GM04504 (cell line): Measurements from ENCODE around the gene SH3BGRL.
A peak's percentile ranks its signal among the peaks of the same experiment; 100 is the strongest.
"Not testable (repeated sequence)": the region's sequence is repeated elsewhere in the genome, so short reads cannot be mapped to it uniquely, and the experiment has no call there.

Experiments used
- DNase-seq: peaks from one replicate; pipeline ENCODE4 v3.0.0-alpha.2; 2012; ENCODE audit warnings: low read depth

SH3BGRL gene

DNA sequence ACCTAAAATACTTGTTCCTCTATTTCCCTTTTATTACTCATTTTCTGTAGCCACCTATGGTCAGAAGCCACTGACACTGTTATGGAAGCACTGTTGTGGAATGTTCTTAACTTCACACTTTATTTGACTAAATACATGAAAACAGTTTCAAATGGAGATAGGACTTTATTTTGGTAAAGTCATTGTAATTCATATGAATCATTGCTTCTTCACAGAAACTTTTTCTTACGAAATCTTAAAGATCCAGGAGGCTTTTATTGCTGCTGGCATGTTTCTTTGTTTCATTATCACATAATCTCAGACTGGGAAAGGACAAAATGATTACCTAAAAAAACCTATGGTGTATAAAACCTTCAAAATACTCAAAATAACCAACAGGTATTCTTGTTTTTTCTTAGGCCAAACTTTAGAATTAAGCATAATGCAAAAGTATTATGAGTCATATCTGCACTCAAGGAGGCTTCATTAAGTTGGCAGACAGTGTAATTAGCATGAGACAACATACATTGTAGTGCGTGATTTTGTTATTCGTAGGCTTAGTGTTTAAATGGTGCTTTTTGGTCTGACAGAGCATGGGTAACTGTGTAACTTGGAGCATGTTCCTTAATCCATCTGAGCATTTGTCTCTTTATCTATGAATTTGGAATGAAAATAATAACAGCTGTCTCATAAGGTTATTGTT is 58.0 kb downstream of the SH3BGRL start:
- DNase-seq: no peak

DNA sequence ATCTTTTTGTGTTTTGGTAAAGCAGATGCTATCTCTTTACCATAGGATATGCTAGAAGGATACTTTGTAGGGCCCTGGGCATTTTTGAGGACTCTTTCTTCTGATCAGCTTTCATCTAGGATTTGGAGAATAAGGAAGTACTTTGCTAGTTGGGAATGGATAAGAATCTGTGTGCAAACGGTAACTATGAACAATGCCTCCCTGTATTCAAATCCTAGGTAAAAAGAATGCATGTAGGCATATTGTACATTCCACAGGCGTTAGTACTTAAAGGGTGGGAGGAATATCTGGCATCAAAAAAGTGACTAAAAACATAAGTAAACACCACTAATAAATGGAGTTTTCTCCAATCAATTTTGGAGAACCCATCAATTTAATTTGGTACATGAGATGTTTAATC is 59.7 kb downstream of the SH3BGRL start:
- DNase-seq: no peak

DNA sequence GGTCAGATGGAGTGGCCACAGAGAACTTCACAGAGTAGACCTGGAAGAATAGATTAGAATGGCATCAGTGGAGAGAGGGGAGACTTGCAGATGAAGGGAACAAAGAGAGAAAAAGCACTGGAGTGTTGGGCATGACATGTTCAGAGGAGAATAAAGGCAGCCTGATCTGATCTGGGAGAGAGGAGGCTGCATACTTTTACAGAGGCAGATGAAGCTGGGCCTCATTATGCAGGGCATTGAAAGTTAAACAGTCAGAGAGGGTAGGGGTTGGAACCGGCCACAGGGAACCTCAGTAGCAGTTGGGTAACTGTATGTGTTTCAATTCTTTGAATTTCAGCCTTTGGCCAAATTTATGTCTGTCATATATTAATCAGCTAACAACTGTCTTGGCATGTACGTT is 61.2 kb downstream of the SH3BGRL start:
- DNase-seq: no peak

DNA sequence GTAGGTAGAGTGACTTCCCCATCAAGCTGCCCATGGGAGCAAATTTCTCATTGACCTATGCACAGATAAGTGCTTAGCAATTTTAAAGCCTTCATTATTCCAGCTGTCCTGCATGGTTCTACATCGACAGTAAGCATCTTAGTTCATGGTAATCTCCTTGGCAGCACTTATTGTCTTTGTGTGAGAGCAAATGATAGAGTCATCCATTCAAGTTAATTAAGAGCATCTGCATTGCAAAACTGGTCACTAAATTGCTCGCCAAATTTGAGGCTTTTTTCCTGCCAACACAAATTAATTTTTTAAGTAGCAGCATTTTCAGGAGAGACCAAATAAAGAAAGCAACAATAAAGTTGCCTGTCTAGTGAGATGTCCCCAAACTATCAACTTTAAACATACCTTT is 76.7 kb downstream of the SH3BGRL start:
- no peak for DNase-seq

DNA sequence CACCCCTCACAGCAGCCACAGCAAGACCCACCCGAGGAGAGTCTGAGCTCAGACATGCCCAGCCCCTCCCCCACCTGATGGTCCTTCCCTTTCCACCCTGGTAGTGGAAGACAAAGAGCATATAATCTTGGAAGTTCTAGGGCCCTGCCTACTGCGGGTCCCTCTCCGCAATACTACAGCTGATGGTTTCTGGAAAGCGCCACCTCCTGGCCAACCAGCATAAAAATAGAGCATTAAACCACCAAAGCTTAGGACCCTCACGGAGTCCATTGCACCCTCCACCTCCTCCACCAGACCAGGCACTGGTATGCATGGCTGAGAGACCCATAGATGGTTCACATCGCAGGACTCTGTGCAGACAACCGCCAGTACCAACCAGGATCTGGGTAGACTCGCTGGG is 78.2 kb downstream of the SH3BGRL start:
- DNase-seq: no peak

DNA sequence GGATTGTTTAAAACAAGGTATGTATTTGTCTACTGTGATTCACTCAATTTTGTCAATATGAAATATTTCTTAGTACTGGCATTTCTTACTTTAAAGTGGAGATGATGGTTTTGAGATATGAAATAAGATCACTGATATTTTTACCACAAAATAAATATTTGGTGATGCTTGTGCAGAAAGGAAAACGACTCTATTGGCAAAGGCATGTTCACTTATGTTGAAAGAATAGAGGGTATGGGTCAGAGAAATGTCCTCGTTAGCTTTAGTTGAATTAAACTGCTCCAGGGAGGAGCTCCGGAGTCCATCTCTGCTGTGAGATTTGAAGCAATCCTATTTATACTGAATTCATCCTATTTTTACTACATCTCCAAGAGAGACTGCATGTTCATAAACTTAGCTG is 84.2 kb downstream of the SH3BGRL start:
- no peak for DNase-seq

DNA sequence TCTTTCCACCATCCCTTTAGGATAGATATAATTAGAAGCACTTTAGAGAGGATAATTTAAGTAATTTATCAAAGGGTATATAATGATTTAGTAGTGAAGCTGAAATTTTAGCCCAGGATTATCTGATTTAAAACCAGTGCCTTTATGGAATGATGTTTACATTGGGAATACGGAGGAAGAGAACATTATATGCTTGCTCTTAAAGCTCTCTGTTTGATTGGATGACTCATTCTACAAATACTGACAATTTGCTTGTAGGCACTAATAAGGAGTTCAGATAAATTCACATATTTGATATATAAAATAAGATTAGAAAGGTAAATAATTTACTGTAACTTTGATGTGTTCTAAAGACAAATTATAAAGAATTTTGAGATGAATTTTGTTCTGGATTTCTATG is 84.7 kb downstream of the SH3BGRL start:
- no peak for DNase-seq

DNA sequence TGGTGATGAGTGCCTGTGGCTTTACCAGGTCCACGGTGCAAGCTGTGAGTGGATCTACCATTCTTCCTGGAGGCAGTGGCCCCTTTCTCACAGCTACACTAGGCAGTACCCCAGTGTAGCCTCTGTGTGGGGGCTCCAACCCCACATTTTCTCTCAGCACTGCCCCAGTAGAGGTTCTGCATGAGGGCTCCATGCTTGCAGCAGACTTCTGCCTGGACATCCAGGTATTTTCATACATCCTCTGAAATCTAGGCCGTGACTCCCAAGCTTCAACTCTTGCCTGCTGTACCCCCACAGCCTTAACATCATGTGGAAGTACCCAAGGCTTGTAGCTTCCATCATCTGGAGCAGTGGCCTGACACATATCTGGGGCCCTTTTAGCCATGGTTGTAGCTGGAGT is 90.1 kb downstream of the SH3BGRL start:
- no peak for DNase-seq

DNA sequence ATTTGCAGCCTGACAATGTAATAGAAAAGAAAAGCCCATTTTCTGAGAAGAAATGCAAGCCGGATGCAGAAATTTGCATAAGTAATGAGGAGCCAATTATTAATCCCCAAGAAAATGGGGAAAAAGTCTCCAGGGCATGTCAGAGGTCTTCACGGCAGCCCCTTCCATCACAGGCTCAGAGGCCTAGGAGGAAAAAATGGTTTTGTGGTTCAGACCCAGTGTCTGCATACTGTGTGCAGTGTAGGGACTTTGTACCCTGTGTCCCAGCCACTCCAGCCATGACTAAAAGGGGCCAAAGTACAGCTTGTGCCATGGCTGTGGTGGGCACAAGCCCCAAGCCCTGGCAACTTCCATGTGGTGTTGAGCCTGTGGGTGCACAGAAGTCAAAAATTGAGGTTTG is 92.2 kb downstream of the SH3BGRL start:
- DNase-seq: no peak

DNA sequence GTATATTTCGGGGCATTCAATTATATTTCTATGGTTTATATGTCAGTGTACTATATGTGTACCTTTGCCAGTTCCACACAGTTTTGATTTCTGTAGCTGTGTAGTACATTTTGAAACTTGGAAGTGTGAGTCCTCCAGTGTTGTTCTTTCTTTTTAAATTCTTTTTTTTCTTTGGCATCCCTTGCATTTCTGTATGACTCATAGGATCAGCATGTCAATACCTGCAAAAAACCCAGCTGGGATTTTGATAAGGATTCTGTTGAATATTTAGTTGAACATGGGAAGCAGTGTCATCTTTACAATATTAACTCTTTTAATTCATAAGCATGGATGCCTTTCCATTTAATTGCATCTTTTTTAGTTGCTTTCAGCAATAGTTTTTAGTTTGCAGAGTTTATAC is 100.0 kb downstream of the SH3BGRL start:
- no peak for DNase-seq

DNA sequence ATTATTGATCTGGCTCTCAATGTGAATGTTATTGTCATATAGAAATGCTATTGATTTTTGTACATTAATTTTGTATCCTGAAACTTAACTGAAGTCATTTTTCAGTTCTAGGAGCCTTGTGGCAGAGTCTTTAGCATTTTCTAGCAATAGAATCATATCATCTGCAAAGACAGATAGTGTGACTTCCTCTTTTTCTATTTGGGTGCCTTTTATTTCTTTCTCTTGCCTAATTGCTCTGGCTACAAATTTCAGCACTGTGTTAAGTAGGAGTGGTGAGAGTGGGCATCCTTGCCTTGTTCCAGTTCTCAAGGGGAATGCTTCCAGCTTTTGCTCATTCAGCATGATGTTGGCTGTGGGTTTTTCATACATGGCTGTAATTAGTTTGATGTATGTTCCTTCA is 102.7 kb downstream of the SH3BGRL start:
- no peak for DNase-seq

DNA sequence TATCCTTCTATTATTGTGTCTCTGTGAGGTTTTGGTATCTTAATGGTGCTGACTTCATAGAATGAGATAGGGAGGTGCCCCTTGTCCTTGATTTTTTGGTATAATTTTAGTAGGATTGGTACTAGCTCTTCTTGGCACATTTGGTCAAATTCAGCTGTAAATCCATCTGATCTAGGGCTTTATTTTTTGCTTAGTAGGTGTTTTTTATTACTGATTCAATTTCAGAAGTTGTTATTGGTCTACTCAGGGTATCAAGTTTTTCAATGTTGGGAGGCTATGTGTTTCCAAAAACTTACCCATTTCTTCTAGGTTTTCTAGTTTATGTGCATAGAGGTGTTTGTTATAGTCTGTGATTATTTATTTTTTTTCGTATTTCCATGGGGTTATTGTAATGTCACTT is 103.3 kb downstream of the SH3BGRL start:
- DNase-seq: no peak

DNA sequence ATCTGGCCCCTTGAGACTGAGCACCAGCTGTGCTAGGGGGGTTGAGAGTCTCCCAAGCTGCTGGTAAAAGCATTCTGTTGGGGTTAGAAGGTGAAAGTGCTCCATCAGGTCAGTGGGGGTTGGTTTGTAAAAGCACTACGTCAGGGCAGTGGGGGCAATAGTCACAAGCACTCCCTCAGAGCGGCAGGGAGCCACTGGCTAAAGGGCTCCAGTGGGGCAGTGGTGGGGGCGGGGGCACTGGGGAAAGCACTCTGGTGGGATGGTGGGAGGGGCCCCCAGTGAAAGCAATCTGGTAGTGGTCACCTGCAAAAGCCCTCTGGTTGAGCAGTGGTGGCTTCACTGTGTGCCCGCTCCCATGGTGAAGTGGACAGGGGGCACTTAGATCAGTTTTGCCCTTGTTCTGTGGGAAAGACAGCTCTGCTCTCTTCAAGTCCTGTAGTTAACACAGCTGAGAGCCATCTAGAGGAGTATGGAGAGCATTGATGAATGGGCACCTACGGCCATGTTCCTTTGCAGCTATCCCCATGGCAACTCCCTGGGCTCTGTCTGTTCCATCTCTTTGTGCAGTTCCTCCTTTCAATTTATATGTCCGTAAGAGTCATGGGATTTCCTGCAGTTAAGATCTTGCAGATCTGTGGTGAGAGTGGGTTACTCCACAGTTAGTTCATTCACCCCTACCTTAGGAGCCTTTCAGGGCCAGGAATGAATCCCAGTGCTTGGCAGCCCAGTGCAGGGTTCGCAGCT is 106.4 kb downstream of the SH3BGRL start:
- no peak for DNase-seq

DNA sequence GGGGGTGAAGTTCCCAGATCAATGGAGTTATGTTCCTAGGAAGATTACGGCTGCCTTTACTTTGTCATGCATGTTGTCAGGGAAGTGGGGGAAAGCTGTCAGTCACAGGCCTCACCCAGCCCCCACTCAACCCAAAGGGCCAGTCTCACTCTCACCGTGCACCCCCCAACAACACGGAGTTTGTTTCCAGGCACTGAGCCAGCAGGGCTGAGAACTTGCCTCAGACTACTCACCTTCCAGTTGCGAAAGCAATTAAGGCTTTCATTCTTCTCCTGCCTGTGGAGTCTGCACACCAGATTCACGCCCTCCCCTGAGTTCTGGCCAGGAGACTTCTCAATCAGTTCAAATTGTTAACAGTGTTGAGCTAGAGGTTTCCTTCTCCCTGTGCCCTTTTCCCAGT is 114.3 kb downstream of the SH3BGRL start:
- peak; percentile 6 for DNase-seq

DNA sequence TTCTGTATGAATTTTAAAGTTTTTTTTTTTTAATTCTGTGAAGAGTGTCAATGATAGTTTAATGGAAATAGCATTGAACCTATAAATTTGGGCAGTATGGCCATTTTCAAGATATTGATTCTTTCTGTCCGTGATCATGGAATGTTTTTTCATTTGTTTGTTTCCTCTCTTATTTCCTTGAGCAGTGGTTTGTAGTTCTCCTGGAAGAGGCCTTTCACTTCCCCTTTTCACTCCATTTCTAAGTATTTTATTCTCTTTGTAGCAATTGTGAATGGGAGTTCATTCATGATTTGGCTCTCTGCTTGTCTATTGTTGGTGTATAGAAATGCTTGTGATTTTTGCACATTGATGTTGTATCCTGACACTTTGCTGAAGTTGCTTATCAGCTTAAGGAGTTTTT is 129.8 kb downstream of the SH3BGRL start:
- DNase-seq: not testable (repeated sequence)

DNA sequence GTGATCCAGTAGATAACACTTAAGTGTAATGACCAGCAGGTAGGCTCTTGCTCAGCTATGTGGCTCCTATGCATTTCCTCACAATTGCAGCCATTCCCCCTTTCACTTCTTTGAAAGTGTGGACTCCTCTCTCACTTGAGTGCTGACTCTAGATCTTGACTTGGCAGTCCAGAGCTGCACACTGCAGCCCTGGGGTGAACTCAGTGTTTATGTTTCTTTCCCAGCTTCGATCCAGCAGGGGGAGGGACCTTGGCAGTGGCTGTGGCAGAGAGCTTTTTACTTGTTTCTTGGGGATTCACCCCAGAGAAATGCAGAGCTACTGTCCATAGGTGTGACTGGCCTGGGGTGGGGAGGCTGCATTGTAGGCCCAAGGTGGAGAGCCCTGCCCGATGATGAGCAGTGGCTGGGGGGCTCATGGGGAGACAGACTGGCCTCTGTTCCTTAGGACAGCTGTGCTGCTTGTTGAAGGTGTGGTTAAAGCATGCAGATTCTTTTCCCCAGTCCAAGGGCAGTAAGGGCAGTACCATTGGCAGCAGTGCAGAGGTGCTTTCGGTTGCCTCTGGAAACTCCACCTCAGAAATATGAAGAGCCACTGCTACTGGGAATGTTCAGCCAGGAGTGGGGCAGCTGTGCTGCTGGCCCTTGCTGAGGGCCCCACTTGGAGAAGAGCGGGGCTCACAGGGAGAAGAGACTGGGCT is 134.7 kb downstream of the SH3BGRL start:
- DNase-seq: no peak

DNA sequence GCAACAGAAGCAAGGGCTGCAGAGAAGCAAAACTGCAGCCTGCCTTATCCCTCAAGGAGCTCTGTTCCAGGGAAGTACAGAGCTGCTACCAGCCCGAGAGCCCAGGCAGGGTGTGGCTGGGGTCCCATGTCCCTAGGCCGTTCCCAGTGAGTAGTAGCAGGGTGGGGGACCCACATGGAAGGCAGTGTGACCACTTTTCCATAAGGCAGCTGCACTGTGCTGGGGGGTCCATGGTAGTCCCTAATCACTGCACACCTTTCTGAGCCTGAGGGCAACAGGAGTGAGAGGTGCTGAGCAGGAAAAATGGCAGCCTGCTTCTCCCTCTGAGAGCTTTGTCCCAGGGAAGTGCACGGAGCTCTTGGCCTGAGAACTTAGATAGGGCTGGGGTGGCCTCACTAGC is 135.9 kb downstream of the SH3BGRL start:
- DNase-seq: no peak

DNA sequence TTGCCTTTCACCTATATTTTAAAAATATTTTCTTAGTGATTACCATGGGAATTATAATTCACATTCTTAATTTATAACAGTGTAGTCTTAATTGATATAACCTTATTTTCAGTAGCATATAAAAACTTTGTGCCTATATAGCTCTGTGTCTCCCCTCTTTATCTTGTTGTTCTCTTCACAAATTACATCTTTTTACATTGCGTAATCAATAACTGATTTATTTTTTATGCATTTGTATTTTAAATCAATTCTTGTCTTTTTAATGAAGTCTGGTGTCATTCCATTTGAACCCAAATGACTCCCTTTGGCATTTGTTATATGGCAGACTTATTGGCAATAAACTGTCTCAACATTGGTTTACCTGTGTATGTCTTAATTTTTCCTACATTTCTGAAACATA is 137.0 kb downstream of the SH3BGRL start:
- no peak for DNase-seq

DNA sequence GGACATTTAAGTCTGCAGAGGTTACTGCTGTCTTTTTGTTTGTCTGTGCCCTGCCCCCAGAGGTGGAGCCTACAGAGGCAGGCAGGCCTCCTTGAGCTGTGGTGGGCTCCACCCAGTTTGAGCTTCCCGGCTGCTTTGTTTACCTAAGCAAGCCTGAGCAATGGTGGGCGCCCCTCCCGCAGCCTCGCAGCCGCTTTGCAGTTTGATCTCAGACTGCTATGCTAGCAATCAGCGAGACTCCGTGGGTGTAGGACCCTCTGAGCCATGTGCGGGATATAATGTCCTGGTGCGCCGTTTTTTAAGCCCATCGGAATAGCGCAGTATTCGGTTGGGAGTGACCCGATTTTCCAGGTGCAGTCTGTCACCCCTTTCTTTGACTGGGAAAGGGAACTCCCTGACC is 143.4 kb downstream of the SH3BGRL start:
- DNase-seq: not testable (repeated sequence)
